ENCODE measurements around the gene PCDHA7.
"Not testable (repeated sequence)": the region's sequence is repeated elsewhere in the genome, so short reads cannot be mapped to it uniquely, and the experiment has no call there.

Gene PCDHA7

GRCh38 chr5:140835622-140836510 is 1.8 kb downstream of the PCDHA7 start:
- no peak overlapping the region for H3K27ac ChIP-seq
- TF ChIP-seq ZFX (IDR thresholded peaks at IDR 0.05; ENCODE audit: borderline replicate concordance) (no peak), CTCF (IDR thresholded peaks at IDR 0.05) (no peak)

GRCh38 chr5:140840978-140841962 is 7.2 kb downstream of the PCDHA7 start, which contains the start of gene PCDHA8:
TSS of gene PCDHA8 (plus strand) at chr5:140841187. CDS start at chr5:140841322, 135 bp downstream.
- peak within 1 kb of the TSS; percentile 67 for H3K27ac ChIP-seq
- peak; percentile 88 for TF ChIP-seq CTCF (IDR thresholded peaks at IDR 0.05)
- no peak for TF ChIP-seq ZFX (IDR thresholded peaks at IDR 0.05; ENCODE audit: borderline replicate concordance)

GRCh38 chr5:140842798-140843733 is 9.0 kb downstream of the PCDHA7 start:
- TF ChIP-seq ZFX (IDR thresholded peaks at IDR 0.05; ENCODE audit: borderline replicate concordance), result no peak
- no peak for TF ChIP-seq CTCF (IDR thresholded peaks at IDR 0.05)
- no peak overlapping the region for H3K27ac ChIP-seq

- H3K27ac ChIP-seq, result not testable (repeated sequence)
Measured at GRCh38 chr5:140848139-140849102, 14.4 kb downstream of the PCDHA7 start, which contains the start of gene PCDHA9. TSS of gene PCDHA9 (plus strand) at chr5:140848382. CDS start at chr5:140848496, 114 bp downstream.

GRCh38 chr5:140849831-140850634 is 16.0 kb downstream of the PCDHA7 start:
- H3K27ac ChIP-seq, result not testable (repeated sequence)

- TF ChIP-seq ZFX (IDR thresholded peaks at IDR 0.05; ENCODE audit: borderline replicate concordance) (no peak), CTCF (IDR thresholded peaks at IDR 0.05) (peak; percentile 62)
- peak within 1 kb of the TSS; percentile 12; the same call in 1 of the 2 replicates for H3K27ac ChIP-seq
Measured at GRCh38 chr5:140855772-140856674, 22.0 kb downstream of the PCDHA7 start, which contains the start of gene PCDHA10. TSS of gene PCDHA10 (plus strand) at chr5:140855897. CDS start at chr5:140856049, 152 bp downstream.
